Neuronal stem cell (in vitro differentiated cells): ENCODE results near the gene ZNF628.

Experiments used
- DNase-seq: peaks from one replicate; pipeline ENCODE4 v3.0.0-alpha.2; 2013; ENCODE audit warnings: low spot score
- H2AFZ ChIP-seq: one replicate; pipeline ENCODE4 v1.6.1; 2013; ENCODE audit warnings: mild to moderate bottlenecking, low read length, inconsistent platforms
- H2AK5ac ChIP-seq: 2 replicates; pipeline ENCODE4 v1.6.1; 2013; ENCODE audit warnings: low read depth, mild to moderate bottlenecking, inconsistent platforms, low read length, moderate library complexity, mixed read lengths
- H2BK120ac ChIP-seq: 2 replicates; pipeline ENCODE4 v1.6.1; 2013; ENCODE audit warnings: low read depth, mild to moderate bottlenecking, inconsistent platforms, low read length, moderate library complexity, mixed read lengths
- H2BK12ac ChIP-seq: one replicate; pipeline ENCODE4 v1.6.1; 2013; ENCODE audit warnings: low read length, inconsistent platforms
- H2BK15ac ChIP-seq: 2 replicates; pipeline ENCODE4 v1.6.1; 2013; ENCODE audit warnings: mild to moderate bottlenecking, low read length, inconsistent platforms, mixed read lengths
- H2BK5ac ChIP-seq: one replicate; pipeline ENCODE4 v1.6.1; 2013; ENCODE audit warnings: inconsistent platforms, mild to moderate bottlenecking, low read length, moderate library complexity
- H3K14ac ChIP-seq: one replicate; pipeline ENCODE4 v1.6.1; 2013; ENCODE audit warnings: low read length, inconsistent platforms
- H3K18ac ChIP-seq: 2 replicates; pipeline ENCODE4 v1.6.1; 2013; ENCODE audit warnings: low read length, inconsistent platforms
- H3K23ac ChIP-seq: 2 replicates; pipeline ENCODE4 v1.6.1; 2013; ENCODE audit warnings: low read depth, mild to moderate bottlenecking, mixed read lengths, low read length, inconsistent platforms; ENCODE audit not compliant: poor library complexity
- H3K27ac ChIP-seq: replicated peaks from 3 replicates; pipeline ENCODE4 v1.5.1; 2013; ENCODE audit warnings: low read length, inconsistent platforms
- H3K27me3 ChIP-seq, 3 experiments: 2 replicates each; pipeline ENCODE4 v1.6.1; 2013; ENCODE audit warnings: low read length in 3 of 3, mild to moderate bottlenecking in 2 of 3, inconsistent platforms in 1 of 3, low read depth in 1 of 3, mixed read lengths in 1 of 3, moderate library complexity in 1 of 3; ENCODE audit not compliant: control insufficient read depth in 3 of 3, insufficient read depth in 3 of 3
- H3K36me3 ChIP-seq, 2 donors: replicated peaks in 1 of 2; 2 replicates each; pipeline ENCODE4 v1.6.1; 2013; ENCODE audit warnings: low read length in 2 of 2; ENCODE audit not compliant: control insufficient read depth in 2 of 2, insufficient read depth in 2 of 2
- H3K4ac ChIP-seq: 2 replicates; pipeline ENCODE4 v1.6.1; 2013; ENCODE audit warnings: inconsistent platforms, mild to moderate bottlenecking, low read length, moderate library complexity
- H3K4me1 ChIP-seq, 2 donors: 1 replicate in 1 of 2; 2 replicates in 1 of 2; pipeline ENCODE4 v1.6.1; 2013; ENCODE audit warnings: low read length in 2 of 2, low read depth in 1 of 2; ENCODE audit not compliant: control insufficient read depth in 2 of 2, insufficient read depth in 1 of 2
- H3K4me2 ChIP-seq: one replicate; pipeline ENCODE4 v1.6.1; 2013; ENCODE audit warnings: mild to moderate bottlenecking, low read length, inconsistent platforms; ENCODE audit not compliant: insufficient read depth, poor library complexity, severe bottlenecking
- H3K4me3 ChIP-seq, 2 donors: 2 replicates each; pipeline ENCODE4 v1.5.1; 2013; ENCODE audit warnings: low read length in 2 of 2, mild to moderate bottlenecking in 2 of 2, inconsistent platforms in 1 of 2, moderate library complexity in 1 of 2
- H3K79me1 ChIP-seq: one replicate; pipeline ENCODE4 v1.6.1; 2013; ENCODE audit warnings: low read depth, mild to moderate bottlenecking, inconsistent platforms, low read length, moderate library complexity
- H3K9ac ChIP-seq: one replicate; pipeline ENCODE4 v1.6.1; 2013; ENCODE audit warnings: mild to moderate bottlenecking, low read depth, low read length, inconsistent platforms; ENCODE audit not compliant: poor library complexity
- H3K9me3 ChIP-seq, 2 donors: replicated peaks in 1 of 2; 2 replicates each; pipeline versions ENCODE3 to v1.6.1; 2013; ENCODE audit warnings: low read length in 2 of 2, mild to moderate bottlenecking in 2 of 2, inconsistent platforms in 1 of 2, low read depth in 1 of 2, mixed read lengths in 1 of 2, moderate library complexity in 1 of 2; ENCODE audit not compliant: control insufficient read depth in 2 of 2, insufficient read depth in 1 of 2
- H4K8ac ChIP-seq: one replicate; pipeline ENCODE4 v1.6.1; 2013; ENCODE audit warnings: low read depth, mild to moderate bottlenecking, inconsistent platforms, low read length, moderate library complexity
- H4K91ac ChIP-seq: one replicate; pipeline ENCODE4 v1.6.1; 2013; ENCODE audit warnings: low read length, low read depth, mild to moderate bottlenecking, inconsistent platforms; ENCODE audit not compliant: poor library complexity
- WGBS, 2 donors: extraction: QIAGEN DNeasy Blood & Tissue Kit; methylation state at CpG; one replicate each; pipeline ENCODE4 v1.1.7; 2013; ENCODE audit warnings: missing lambda C conversion rate in 2 of 2, mixed read lengths in 1 of 2; ENCODE audit not compliant: insufficient read length in 2 of 2, insufficient replicate concordance in 1 of 2; ENCODE audit errors: extremely low coverage in 2 of 2; 5-methylcytosine and 5-hydroxymethylcytosine counted together

The ZNF628 gene

DNA sequence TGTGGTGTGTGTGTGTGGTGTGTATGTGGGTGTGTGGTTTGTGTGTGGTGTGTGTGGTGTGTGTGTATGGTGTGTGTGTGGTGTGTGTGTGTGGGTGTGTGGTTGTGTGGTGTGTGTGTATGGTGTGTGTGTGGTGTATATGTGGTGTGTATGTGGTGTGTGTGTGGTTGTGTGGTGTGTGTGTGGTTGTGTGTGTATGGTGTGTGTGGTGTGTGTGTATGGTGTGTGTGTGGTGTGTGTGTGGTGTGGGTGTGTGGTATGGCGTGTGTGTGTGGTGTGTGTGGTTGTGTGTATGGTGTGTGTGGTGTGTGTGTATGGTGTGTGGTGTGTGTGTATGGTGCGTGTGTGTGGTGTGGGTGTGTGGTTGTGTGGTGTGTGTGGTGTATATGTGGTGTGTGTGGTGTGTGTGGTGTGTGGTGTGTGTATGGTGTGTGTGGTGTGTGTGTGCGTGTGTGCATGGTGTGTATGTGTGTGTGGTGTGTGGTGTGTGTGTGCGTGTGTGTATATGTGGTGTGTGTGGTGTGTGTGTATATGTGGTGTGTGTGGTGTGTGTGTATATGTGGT is 42.0 kb upstream of the ZNF628 start:
- DNase-seq, result no peak
- Histone ChIP-seq H2AFZ (no peak overlapping the region), H3K9me3 (peaks cover 0 to 17% of the 10 kb centered on the region in 2 donors), H3K4me1 (no peaks in the 10 kb centered on the region), H3K14ac (peak overlapping the region; percentile 47), H3K18ac (no peak overlapping the region), H4K8ac (peak overlapping the region; percentile 92), H3K4ac (peak overlapping the region; percentile 76), H2BK5ac (no peak overlapping the region), H2BK120ac (no peak overlapping the region), H2BK15ac (no peak overlapping the region), H3K23ac (peak overlapping the region; percentile 93), H3K27ac (no peak overlapping the region), H3K79me1 (peaks cover 4% of the 10 kb centered on the region), H3K4me3 (peak overlapping the region in 1 of 2 donors; percentile 71), H3K36me3 (no peaks in the 10 kb centered on the region), H3K9ac (peak overlapping the region; percentile 88), H2BK12ac (no peak overlapping the region), H4K91ac (no peak overlapping the region), H3K4me2 (no peak overlapping the region), H2AK5ac (no peak overlapping the region), H3K27me3 (peaks cover 0 to 25% (median 13%) of the 10 kb centered on the region in 3 experiments)
- 100% methylated on average over 4 of the region's 4 CpGs; no CpG with 5 or more reads in 1 of the 2 donors for WGBS, 2 donors

DNA sequence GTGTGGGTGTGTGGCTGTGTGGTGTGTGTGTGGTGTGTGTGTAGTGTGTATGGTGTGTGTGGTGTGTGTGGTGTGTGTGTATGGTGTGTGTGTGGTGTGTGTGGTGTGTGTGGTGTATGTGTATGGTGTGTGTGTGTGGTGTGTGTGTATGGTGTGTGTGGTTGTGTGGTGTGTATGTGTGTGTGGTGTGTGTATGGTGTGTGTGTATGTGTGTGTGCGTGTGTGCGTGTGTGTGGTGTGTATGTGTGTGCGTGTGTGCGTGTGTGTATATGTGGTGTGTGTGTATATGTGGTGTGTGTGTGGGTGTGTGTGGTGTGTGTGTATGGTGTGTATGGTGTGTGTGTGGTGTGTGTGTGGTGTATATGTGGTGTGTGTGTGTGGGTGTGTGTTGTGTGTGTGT is 41.4 kb upstream of the ZNF628 start:
- peak overlapping the region; percentile 92 for H4K8ac ChIP-seq
- H3K36me3 ChIP-seq, result no peaks in the 10 kb centered on the region
- H3K4me2 ChIP-seq, result no peak overlapping the region
- WGBS, 2 donors, result 100% methylated on average over 4 of the region's 4 CpGs; no CpG with 5 or more reads in 1 of the 2 donors
- H2AFZ ChIP-seq, result no peak overlapping the region
- H3K9me3 ChIP-seq, result peaks cover 0 to 17% of the 10 kb centered on the region in 2 donors
- H3K18ac ChIP-seq, result no peak overlapping the region
- H2AK5ac ChIP-seq, result no peak overlapping the region
- peaks cover 4% of the 10 kb centered on the region for H3K79me1 ChIP-seq
- H3K23ac ChIP-seq, result peak overlapping the region; percentile 93
- H2BK120ac ChIP-seq, result no peak overlapping the region
- H3K4me3 ChIP-seq, result peak overlapping the region in 1 of 2 donors; percentile 71
- H2BK5ac ChIP-seq, result no peak overlapping the region
- peak overlapping the region; percentile 76 for H3K4ac ChIP-seq
- peak overlapping the region; percentile 16 for H2BK12ac ChIP-seq
- H3K14ac ChIP-seq, result peak overlapping the region; percentile 56
- DNase-seq, result no peak
- H3K27me3 ChIP-seq, result peaks cover 0 to 29% (median 17%) of the 10 kb centered on the region in 3 experiments
- H3K27ac ChIP-seq, result no peak overlapping the region
- H4K91ac ChIP-seq, result no peak overlapping the region
- H3K9ac ChIP-seq, result peak overlapping the region; percentile 88
- H2BK15ac ChIP-seq, result no peak overlapping the region
- H3K4me1 ChIP-seq, result no peaks in the 10 kb centered on the region

DNA sequence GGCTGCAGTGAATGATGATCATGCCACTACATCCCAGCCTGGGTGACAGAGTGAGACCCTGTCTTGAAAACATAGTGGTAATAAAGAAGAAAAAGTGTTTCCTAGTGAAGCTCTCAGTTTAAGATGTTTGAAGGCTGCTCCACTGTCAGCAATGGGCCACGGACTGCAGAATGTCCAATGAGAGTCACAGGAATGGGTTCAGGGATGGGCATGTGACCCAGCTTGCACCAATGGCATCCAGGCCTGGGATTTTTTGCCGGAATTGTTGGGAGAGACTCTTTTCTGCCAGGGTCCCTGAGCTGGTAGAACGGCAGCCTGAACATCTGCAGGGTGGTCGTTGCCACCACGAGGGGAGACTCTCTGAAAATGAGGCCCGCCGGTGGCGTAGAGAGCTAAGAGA is 39.6 kb upstream of the ZNF628 start:
- H3K79me1 ChIP-seq, result peaks cover 4% of the 10 kb centered on the region
- H3K4me1 ChIP-seq, result peaks cover 0 to 10% of the 10 kb centered on the region in 2 donors
- no peak overlapping the region for H4K8ac ChIP-seq
- no peaks in the 10 kb centered on the region for H3K36me3 ChIP-seq
- no peak overlapping the region for H3K18ac ChIP-seq
- no peak overlapping the region for H3K23ac ChIP-seq
- H2BK5ac ChIP-seq, result no peak overlapping the region
- H3K4ac ChIP-seq, result no peak overlapping the region
- no peak overlapping the region for H2AK5ac ChIP-seq
- no peak overlapping the region for H2AFZ ChIP-seq
- WGBS, 2 donors, result no CpG with 5 or more reads among the region's 8 CpGs
- no peak for DNase-seq
- no peak overlapping the region for H3K27ac ChIP-seq
- no peak overlapping the region for H3K4me3 ChIP-seq
- no peak overlapping the region for H2BK120ac ChIP-seq
- no peak overlapping the region for H4K91ac ChIP-seq
- H3K27me3 ChIP-seq, result peaks cover 14 to 45% (median 36%) of the 10 kb centered on the region in 3 experiments
- peaks cover 0 to 15% of the 10 kb centered on the region in 2 donors for H3K9me3 ChIP-seq
- H2BK15ac ChIP-seq, result no peak overlapping the region
- no peak overlapping the region for H3K14ac ChIP-seq
- H3K9ac ChIP-seq, result no peak overlapping the region
- H3K4me2 ChIP-seq, result no peak overlapping the region
- no peak overlapping the region for H2BK12ac ChIP-seq

DNA sequence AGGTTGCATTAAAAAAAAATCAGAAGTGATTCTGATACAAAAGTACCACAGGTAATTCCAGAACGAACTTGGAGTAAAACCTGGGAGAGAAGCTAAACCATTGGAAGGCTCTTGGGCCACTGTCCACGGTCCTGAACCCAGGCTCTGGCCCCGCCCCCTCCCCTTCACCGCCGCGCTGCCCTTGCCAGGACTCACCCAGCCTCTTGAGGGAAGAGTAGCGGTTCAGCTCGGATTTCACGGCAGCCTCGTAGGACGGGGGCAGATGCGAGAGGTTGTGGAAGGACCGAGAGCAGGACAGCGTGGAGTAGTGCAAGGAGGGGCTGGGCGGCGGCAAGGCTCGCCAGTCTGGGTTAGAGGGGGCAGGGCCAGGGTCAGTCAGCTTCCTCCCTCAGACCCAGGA is 39.0 kb upstream of the ZNF628 start:
- H2BK5ac ChIP-seq, result no peak overlapping the region
- H2BK15ac ChIP-seq, result no peak overlapping the region
- no peak overlapping the region for H4K8ac ChIP-seq
- no peak overlapping the region for H2BK12ac ChIP-seq
- peaks cover 16 to 51% (median 39%) of the 10 kb centered on the region in 3 experiments for H3K27me3 ChIP-seq
- no CpG with 5 or more reads among the region's 17 CpGs for WGBS, 2 donors
- no peak overlapping the region for H4K91ac ChIP-seq
- no peak overlapping the region for H3K14ac ChIP-seq
- H3K4ac ChIP-seq, result no peak overlapping the region
- H3K9me3 ChIP-seq, result peaks cover 0 to 11% of the 10 kb centered on the region in 2 donors
- H3K18ac ChIP-seq, result no peak overlapping the region
- H3K36me3 ChIP-seq, result no peaks in the 10 kb centered on the region
- peak overlapping the region in 1 of 2 donors; percentile 62 for H3K4me3 ChIP-seq
- no peak overlapping the region for H2AFZ ChIP-seq
- H2BK120ac ChIP-seq, result no peak overlapping the region
- H3K9ac ChIP-seq, result no peak overlapping the region
- no peak overlapping the region for H3K23ac ChIP-seq
- H3K79me1 ChIP-seq, result peaks cover 4% of the 10 kb centered on the region
- no peak overlapping the region for H3K27ac ChIP-seq
- H3K4me2 ChIP-seq, result no peak overlapping the region
- peaks cover 0 to 10% of the 10 kb centered on the region in 2 donors for H3K4me1 ChIP-seq
- no peak overlapping the region for H2AK5ac ChIP-seq
- peak; percentile 78 for DNase-seq
